ENCODE results near the gene WDR45B.

WDR45B gene

GRCh38 chr17:82675476-82676245 lies 27.4 kb upstream of the WDR45B start:
- no peak for DNase-seq

- no peak for DNase-seq
Observed at GRCh38 chr17:82674656-82675475, 26.6 kb upstream of the WDR45B start.

- DNase-seq = no peak
Observed at GRCh38 chr17:82670661-82671450, 22.6 kb upstream of the WDR45B start.

GRCh38 chr17:82668631-82669099 lies 20.4 kb upstream of the WDR45B start:
- DNase-seq = peak; percentile 32

- no peak for DNase-seq
Observed at GRCh38 chr17:82668024-82668630, 19.9 kb upstream of the WDR45B start.

GRCh38 chr17:82667668-82668000 lies 19.4 kb upstream of the WDR45B start:
- DNase-seq = no peak

- no peak for DNase-seq
Observed at GRCh38 chr17:82666931-82667667, 18.9 kb upstream of the WDR45B start.

- no peak for DNase-seq
Observed at GRCh38 chr17:82665891-82666290, 17.6 kb upstream of the WDR45B start.

GRCh38 chr17:82665217-82665616 lies 17.0 kb upstream of the WDR45B start:
- DNase-seq = no peak

- no peak for DNase-seq
Observed at GRCh38 chr17:82664701-82665182, 16.5 kb upstream of the WDR45B start.

GRCh38 chr17:82664276-82664575 lies 16.0 kb upstream of the WDR45B start:
- DNase-seq = no peak

- DNase-seq = no peak
Observed at GRCh38 chr17:82663381-82664275, 15.4 kb upstream of the WDR45B start.

GRCh38 chr17:82662711-82663261 lies 14.5 kb upstream of the WDR45B start:
- DNase-seq = no peak

GRCh38 chr17:82661717-82662683 lies 13.8 kb upstream of the WDR45B start:
- DNase-seq = no peak

GRCh38 chr17:82659886-82660285 lies 11.6 kb upstream of the WDR45B start:
- no peak for DNase-seq

- no peak for DNase-seq
Observed at GRCh38 chr17:82658796-82659452, 10.7 kb upstream of the WDR45B start.

GRCh38 chr17:82658331-82658730 lies 10.1 kb upstream of the WDR45B start:
- no peak for DNase-seq

- no peak for DNase-seq
Observed at GRCh38 chr17:82657926-82658325, 9.7 kb upstream of the WDR45B start.

GRCh38 chr17:82656266-82656665 lies 8.0 kb upstream of the WDR45B start:
- no peak for DNase-seq

Measured in CD4-positive, alpha-beta T cell treated with Interleukin-17A for 1 hour (primary cell).